HG03095 (cell line): ENCODE results near the gene TULP3.

Experiments used
- ATAC-seq: cut with Tn5 transposase; IDR thresholded peaks from one replicate; pipeline ENCODE4 v1.9.1; 2021; ENCODE audit warnings: moderate library complexity; ENCODE audit not compliant: unreplicated experiment

TULP3 gene

DNA sequence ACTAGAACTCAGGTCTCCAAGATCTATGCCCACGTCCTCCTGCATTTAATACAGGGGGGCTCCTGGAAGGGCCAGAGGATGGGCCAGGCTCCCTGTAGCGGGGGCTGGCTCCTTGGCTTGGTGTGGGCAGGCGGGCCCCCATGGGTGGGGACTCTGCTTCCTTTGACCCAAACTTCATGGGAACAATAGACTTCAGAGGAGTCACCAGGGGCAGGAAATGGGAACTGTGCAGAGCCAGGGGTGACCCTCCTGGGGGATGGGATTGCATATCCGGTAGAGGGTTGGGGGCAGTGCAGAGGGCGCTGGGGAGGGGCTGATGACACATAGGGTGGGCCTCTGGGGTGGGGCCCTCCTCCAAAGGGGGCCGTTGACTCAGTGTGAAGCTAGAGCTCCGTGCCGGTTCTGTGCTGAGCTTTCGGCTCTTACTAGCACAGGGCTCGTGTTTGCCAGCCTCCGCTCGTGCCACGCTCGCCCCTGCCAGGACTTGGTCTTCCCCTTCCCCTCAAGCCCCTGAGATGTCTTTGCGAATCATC is 73.1 kb downstream of the TULP3 start:
- ATAC-seq = no peak

DNA sequence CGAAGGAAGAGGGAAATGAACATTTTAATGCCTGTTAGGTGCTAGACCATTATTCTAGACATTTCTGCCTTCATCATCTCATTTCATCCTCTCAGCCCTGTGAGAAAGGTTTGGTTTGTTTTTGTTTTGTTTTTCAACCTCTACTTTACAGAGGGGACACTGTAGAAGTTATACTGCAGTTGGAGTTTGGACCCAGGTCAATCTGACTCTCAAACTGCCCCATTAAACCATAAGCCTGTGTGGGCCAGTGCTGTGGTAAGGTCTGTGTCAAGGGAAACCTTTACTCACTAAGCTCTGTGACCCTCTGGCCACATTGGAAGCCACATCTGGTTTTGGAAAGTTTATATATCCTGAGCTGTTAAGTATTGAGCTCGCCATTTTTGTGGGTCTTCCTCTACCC is 77.0 kb downstream of the TULP3 start:
- ATAC-seq = no peak

DNA sequence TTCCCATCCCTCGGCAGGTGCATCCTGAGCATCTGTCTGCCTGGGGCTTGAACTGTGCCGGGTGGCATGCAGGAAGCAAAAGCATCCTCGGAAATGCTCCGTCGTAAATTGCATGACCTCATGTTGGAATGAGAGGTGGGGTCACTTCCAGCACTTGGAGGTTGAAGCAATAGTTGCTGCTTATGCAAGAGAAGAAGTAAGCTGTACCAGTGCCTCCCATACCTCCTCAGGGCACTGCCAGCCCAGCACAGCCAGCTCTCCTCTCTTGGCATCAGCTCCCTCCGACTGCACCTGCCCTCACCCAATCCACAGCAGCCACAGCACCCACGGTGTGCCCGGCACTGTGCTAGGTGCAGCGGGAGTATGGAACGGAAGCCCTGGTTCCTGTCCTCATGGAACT is 80.1 kb downstream of the TULP3 start:
- ATAC-seq = no peak

DNA sequence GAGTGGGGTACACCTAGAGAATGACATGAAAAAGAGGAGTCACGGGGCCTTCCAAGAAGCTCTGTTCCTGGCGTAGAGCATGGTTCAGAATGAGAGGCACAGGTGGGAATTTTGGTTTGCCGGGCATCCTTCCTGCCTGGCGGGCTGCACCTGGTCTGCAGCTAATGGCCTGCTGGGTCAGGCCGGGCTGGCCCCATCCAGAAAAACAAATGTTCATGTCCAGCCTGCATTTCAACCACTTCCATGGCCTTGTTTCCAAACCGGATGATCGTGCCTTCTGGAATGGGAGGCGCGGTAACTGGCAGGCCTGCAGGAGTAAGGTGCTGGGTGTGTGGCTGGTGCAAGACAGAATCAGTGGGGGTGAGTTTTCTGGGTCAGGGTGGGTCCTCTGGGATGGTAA is 82.9 kb downstream of the TULP3 start:
- ATAC-seq = no peak

DNA sequence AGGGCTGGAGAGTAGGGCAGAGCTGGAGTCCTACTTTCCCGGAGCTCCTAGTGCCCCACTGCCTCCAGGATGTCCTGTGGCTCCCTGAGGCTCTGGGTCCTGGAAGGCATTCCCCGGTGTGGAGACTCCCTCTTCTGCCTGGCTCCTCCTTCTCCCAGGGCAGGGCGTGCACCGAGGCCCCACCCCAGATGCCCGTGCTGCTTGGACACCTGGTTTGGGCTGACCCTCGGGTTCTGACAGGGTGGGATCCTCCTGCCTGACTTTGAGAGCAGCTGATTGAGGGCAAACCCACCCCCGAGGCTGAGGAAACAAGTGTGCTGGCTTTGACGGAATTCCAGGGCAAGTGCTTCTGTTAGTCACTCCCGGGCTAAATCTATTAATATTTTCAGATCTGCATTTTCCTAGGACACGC is 83.9 kb downstream of the TULP3 start:
- ATAC-seq = no peak

DNA sequence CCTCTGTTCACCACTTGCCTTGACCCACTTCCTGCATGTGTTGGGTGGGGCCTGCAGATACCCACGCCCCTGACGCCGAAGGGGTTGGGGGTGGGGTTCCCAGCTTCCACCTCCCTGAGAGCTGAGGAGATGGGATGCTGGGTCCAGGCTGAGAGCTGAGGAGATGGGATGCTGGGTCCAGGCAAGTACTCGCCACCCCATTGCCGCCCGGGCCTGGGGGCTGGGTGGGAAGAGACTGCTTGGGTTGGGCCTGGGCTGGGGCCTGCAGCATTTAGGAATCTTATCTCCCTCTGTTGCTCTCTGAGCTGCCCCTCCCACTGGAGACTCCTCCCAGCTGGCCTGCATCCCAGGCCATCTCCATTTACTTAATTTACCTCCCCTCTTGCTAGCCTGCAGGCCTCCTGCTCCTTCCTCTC is 85.9 kb downstream of the TULP3 start:
- no peak for ATAC-seq

DNA sequence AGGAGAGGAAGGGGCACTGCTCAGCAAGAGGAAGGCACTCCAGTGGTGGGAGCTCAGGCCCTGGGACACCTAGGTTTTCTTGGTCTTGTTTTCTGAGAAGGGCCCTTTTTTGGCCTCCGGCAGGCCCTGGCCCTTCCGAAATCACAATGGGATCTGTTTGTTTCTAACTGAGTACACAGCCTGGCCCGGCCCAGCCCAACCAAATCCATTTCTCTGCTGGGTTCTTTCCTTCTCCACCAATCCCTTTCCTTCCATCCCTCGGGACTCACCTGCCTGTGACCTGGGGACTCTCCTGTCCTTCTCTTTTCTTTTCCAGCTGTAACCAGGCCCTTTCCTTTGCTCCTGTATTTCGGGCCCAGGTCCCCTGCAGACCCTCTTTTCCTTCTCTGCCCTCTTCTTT is 87.1 kb downstream of the TULP3 start:
- no peak for ATAC-seq

DNA sequence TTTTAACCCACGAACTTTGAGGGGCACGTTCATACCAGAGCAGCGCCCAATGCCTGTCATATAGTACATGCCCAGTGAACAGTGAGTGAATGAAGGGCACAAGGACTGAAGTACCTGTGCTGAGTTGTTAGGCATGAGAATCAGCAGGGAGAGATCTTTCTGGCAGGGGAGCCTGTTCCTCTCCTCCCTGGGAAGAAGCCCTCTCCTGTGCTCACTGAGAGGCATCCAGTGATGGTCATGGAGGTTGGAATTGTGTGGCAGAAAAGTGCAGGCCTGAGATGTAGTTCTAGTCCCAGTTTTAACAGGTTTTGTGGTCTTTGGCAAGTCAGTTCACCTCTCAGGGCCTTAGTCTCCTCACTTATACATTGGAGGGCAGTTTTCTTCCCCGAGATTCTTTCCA is 89.1 kb downstream of the TULP3 start:
- ATAC-seq = no peak

DNA sequence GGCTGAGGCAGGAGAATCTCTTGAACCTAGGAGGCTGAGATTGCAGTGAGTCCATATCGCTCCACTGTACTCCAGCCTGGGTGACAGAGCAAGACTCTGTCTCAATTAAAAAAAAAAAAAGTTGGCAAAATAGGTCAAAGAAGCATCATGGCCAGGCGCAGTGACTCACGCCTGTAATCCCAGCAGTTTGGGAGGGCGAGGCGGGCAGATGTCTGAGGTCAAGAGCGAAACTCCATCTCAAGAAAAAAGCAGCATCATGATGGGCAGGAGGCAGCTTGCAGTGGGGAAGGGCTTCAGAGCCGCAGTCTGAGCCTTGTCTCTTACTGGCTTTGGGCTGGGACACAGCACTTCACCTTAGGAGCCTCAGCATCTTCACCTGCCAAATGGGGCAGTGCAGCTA is 89.9 kb downstream of the TULP3 start:
- ATAC-seq = no peak

DNA sequence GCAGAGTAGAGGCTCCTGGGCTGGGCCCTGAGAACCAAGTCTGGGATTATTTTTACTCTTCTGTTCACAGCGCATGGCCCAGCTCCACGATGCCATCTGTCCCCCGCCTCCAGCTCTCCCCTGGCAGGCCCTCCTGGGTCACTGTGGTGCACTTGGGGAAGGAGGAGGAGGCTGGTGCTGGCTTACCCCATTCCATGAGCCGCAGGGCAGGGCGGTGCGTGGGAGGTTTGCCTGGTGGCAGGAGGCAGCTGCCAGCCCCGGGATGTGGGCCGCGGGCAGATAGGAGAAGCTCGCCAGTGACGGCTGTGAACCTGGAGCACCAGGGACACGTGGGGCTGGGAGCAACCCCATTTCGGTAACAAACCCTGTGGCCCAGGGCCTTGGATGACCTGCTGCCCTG is 91.7 kb downstream of the TULP3 start:
- no peak for ATAC-seq

DNA sequence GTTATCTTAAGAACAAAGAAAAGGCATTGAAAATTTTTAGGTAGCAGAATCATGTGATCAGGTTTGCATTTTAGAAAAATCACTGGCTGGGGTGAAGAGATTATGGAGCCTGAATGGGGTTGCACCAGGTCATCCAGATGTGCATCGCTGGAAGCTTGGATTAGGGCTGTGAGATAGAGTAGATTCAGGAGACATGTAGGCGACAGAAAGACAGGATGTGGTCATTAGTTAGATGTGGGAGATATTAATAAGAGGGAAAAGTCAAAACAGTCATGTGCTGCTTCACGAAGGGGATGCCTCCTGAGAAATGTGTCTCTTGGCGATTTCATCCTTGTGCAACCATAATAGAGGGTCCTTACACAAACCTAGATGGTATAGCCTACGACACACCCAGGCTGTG is 93.6 kb downstream of the TULP3 start:
- ATAC-seq = no peak

DNA sequence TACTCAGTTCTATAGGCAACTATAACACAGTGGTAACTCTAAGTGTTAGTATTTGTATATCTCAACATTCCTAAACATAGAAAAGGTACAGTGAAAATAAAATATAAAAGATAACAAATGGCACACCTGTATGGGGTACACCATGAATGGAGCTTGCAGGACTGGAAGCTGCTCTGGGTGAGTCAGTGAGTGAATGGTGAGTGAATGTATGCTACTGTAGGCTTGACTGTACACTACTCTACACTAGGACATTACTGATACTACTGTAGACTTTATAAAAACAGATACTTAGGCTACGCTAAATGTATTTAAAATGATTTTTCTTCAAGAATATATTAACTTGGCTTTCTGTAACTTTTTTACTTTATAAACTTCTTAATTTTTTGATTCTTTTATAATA is 94.0 kb downstream of the TULP3 start:
- ATAC-seq = no peak

DNA sequence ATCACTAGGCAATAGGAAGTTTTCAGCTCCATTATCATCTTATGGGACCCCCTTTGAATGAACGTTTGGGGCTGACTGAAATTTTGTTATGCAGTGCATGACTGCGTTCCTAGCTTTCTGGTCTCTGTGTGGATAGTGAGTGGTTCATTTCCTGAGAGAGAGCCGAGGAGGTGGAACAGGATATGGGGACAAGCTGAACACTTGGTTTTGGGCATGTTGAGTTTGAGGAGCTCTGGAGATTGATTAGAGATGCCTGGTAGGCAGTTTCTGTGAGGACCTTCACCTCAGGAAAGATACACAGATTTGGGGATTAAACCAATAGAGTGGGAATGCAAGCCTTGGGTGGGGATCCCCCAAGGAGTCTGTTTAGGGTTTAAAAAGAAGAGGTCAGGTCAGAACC is 96.2 kb downstream of the TULP3 start:
- no peak for ATAC-seq

DNA sequence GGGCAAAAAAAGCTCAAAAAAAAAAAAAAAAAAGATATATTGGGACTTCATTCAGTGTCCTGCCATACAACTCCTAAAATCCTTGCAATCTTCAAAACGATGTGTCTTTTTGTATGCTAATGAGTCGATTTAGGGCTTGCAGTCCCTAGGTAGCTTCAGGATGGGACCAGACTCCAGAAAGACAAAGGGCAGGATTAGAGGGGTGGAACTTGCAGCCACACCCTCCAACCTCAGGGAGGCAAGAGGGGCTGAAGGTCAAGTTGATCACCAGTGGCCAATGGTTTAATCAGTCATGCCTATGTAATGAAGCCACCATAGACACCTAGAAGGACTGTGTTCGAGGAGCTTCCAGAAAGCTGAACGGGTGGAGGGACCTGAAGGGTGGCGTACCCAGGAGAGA is 97.8 kb downstream of the TULP3 start:
- ATAC-seq = no peak
